ENCODE results near the gene ATXN7.

Gene ATXN7

GRCh38 chr3:63937661-63938651 is 74.3 kb downstream of the ATXN7 start:
- peak; percentile 35 to 57 for DNase-seq

DNA sequence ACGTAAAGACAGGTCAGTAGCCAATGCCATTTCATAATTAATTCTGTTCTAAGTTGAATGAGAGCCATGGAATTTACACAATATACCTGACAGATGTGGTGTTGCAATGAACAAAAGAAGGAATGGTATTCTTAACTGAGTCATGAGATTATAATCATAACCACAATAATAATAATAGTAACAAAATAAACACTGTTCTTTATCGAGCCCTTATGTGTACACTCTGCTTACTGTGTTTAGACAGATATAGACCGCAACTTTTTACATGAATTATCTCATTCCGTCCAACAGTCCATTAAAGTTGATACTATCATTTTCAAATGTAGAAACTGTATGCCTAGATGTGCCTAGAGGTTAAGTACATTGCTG is 76.7 kb downstream of the ATXN7 start:
- DNase-seq = no peak

GRCh38 chr3:63942528-63942927 is 78.9 kb downstream of the ATXN7 start:
- DNase-seq = no peak

- DNase-seq = no peak
Measured at GRCh38 chr3:63943678-63944077, 80.0 kb downstream of the ATXN7 start.

DNA sequence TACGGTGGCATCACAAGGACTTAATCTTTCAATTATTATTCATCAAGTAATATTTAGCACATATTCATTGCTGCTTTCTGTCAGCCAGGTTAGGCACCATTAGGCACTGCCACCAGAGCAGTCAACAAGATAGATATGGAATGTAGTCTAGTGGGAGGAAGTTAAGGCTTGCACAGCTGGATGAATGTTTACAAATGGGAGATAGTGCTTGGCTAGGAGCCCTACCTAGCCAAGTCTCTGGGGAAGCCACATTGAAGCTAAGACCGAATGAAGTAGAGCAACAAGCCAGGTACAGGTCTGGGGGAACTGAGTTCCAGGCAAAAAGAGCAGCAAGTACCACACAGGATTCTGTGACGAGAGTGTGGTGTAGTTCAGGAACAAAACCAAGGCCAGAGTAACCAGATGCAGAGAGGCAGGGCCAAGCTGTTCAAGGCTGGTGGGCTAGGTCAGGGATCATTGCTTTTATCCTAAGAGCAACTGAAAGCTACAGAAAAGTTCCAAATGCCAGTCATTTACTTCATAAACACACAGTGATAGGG is 82.0 kb downstream of the ATXN7 start:
- no peak for DNase-seq

- no peak for DNase-seq
Measured at GRCh38 chr3:63946753-63947152, 83.1 kb downstream of the ATXN7 start.

- DNase-seq = no peak
Measured at GRCh38 chr3:63947594-63947993, 83.9 kb downstream of the ATXN7 start.

GRCh38 chr3:63949005-63949404 is 85.3 kb downstream of the ATXN7 start:
- no peak for DNase-seq

- DNase-seq = no peak
Measured at GRCh38 chr3:63950698-63951097, 87.0 kb downstream of the ATXN7 start.

DNA sequence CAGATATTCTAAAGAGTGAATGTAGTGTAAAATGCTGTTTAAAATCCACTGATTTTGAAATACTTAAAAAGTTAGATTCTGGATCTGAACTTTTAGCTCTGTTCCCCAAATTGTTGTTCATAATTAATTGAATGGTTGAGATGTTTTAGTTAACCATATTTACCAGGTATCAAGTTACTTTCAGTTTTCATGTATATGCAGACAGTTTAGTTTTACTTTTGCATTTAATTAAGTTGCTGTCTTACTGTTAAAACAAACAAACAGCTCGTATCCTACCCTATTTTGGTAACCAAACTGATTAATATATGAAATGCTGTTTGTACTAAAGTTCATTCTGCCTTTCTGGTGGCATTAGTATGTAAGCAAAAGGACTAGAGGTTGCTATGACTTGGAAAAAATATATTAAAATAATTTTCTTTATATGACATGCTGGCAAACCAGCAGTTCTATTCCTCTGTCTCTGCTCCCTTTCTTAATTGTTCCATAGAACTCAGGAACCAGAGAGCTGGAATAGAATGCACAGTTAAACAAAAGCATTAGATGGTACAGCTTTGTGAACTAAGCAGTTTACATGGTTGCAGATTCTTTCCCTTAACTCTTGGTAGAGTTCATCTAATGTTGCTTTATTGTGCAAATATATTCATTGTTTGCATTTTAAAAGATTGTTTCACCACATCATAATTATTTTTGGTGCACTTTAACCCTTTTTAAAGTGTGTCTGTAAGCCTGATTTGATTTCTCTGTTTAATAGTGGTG is 88.0 kb downstream of the ATXN7 start:
- DNase-seq = peak in 1 of 2 donors; percentile 33

- no peak for DNase-seq
Measured at GRCh38 chr3:63952248-63952594, 88.6 kb downstream of the ATXN7 start.

- DNase-seq = no peak
Measured at GRCh38 chr3:63954182-63954581, 90.5 kb downstream of the ATXN7 start.

GRCh38 chr3:63955036-63955650 is 91.5 kb downstream of the ATXN7 start:
- no peak for DNase-seq

GRCh38 chr3:63955830-63956545 is 92.3 kb downstream of the ATXN7 start:
- DNase-seq = no peak

DNA sequence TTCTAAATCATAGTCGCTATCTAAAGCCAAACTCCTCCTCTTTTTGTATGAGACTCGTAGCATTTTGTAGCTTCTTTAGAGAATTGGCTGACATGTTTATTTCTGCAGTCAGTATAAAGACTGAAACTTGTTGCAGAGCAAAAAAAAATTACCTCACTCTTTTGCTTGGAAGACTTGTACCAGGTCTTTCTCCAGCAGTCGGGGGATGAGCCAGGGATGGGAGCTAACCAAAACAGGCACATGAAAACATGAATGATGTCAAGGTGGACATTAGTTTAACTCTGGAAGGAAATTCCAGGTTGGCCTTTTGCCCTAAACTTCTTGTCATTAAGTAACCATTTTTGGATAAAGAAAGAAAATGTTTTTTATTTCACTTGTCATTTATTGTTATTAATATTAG is 95.5 kb downstream of the ATXN7 start:
- no peak for DNase-seq

- DNase-seq = no peak
Measured at GRCh38 chr3:63960048-63960711, 96.5 kb downstream of the ATXN7 start.

DNA sequence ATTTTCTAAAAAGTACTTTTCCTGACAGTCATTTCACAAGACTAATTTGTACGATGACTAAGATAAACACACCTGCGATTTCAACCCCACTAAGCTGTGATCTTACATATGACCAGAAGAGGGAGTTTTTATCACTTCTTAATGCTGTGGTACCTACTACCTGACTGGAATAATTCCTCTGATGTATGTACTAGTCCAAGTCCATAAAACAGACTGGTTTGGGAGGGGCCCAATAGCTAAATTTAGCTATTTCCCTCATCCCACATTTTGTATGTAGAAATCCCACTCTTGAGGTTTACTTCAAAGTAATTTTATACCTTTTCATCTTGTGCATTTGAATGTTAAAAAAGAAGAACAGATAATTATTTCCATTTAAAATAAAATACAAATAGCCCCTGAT is 98.2 kb downstream of the ATXN7 start:
- DNase-seq = peak in 1 of 2 donors; percentile 82

DNA sequence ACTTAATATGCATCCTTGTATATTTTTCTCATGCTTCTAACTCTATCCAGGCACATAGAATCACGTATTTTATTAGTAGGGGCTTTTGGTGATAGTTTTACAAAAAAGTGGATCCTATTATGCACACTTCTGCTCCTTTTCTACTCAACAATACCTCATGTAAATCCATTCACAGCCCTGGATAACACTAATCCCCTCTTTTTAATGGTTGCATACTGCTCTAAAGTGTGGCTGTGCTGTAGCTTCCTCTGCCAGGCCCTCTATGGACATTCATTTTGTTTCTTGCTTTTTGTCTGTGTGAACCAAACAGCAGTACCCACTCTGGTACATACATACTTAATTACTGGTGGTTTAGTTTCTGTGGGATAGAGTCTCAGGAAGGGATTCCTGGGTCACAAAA is 99.8 kb downstream of the ATXN7 start:
- no peak for DNase-seq

DNA sequence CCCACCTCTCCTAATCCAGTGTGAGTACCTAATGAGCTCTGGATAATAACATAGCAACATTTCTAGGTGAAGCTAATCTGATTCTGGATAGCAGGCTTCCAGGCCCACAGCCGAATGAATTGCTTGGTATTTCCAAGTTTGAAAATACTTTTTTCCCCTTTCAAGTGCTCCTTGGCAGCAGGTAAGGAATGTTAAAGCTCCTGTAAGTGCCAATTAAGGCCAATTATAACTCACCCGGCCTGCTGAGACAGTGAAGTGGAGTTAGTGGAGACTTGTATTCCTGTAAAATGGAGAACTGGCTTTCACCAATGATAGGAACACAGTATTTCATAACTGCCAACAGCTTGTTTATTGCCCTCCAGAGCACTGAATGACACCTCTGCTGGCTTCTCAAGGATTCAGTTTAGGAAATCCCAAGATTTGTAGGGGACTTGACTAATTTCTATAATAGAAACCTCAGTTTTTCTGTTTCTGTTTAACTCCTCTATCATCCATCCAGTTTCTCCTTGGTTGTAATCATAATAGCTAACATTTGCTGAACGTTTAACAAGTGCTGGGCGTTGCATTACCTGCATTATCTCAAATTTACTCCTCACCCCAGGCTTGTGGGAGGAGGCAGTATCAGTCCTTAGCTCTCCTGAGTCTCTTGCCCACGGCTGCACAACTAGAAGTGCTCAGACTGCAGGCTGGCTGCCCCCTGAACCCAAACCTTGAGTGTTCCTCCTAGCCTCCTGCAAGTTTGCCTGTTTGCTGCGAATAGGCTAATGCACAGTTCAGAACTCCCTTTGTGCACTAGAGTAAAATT is 101.2 kb downstream of the ATXN7 start:
- DNase-seq = no peak

- no peak for DNase-seq
Measured at GRCh38 chr3:63966007-63966406, 102.3 kb downstream of the ATXN7 start.

DNA sequence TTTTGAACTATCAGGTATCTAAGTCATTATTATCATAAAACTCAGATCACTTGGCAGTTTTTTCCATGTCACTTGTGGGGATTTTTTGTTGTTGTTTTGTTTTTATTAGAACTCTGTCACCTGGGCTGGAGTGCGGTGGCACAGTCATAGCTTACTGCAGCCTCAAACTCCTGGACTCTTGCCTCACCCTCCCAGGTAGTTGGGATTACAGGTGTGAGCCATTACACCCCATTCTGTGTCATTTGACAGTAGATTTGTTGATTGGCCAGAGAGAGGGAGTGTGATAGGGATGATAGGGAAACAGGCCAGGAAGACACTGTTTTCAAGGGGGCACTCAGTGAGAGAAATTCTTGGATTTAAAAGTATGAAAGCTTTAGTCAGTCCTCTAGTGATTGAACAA is 103.2 kb downstream of the ATXN7 start:
- no peak for DNase-seq

Data from CD4-positive, alpha-beta T cell treated with Interleukin-4 for 1 hour (primary cell).